Retinal pigment epithelial cell (primary cell): ENCODE measurements around the gene NIFK.
A peak's percentile ranks its signal among the peaks of the same experiment; 100 is the strongest.
"Not testable (repeated sequence)": the region's sequence is repeated elsewhere in the genome, so short reads cannot be mapped to it uniquely, and the experiment has no call there.

Experiments
- DNase-seq: peaks from one replicate; pipeline ENCODE4 v3.0.0-alpha.2; 2010; ENCODE audit warnings: low read depth
- H3K4me3 ChIP-seq: 2 replicates; pipeline ENCODE4 v1.5.1; 2011; ENCODE audit warnings: mild to moderate bottlenecking, low read length, control low read depth, moderate library complexity
- CTCF ChIP-seq: conservative IDR thresholded peaks from 2 replicates; pipeline ENCODE4 v1.5.1; 2011; ENCODE audit warnings: low read depth, low read length, control low read depth, inconsistent platforms

NIFK gene

GRCh38 chr2:121694398-121695170 is 42.1 kb downstream of the NIFK start:
- DNase-seq: peak; percentile 72
- H3K4me3 ChIP-seq: no peak overlapping the region
- no peak for TF ChIP-seq CTCF

- not testable (repeated sequence) for DNase-seq, H3K4me3 ChIP-seq
These were observed 46.1 kb downstream of the NIFK start for GRCh38 chr2:121690572-121690971.

- no peak for DNase-seq
- no peak for TF ChIP-seq CTCF
- no peak overlapping the region for H3K4me3 ChIP-seq
These were observed 46.6 kb downstream of the NIFK start for GRCh38 chr2:121690095-121690494.

DNA sequence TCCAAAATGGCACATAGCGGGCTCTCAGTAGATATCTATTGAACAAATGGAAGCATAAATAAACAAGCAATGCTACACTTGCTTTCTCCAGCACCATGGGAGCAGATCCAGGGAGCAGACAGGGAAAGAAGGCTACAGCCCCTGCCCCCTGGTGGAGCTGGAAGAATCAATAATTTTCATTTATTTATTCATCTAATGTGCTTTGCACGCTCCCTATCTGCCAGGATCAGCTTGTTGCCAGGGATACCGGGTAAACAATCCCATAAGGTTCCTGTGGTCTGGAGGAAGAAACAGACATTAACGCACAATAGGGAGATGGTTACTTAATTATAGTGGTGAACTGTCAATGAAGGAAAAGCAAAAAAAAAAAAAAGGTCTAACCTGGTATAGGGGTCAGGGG is 47.3 kb downstream of the NIFK start:
- no peak overlapping the region for H3K4me3 ChIP-seq
- no peak for DNase-seq
- TF ChIP-seq CTCF: peak; percentile 56

- H3K4me3 ChIP-seq: no peak overlapping the region
- no peak for TF ChIP-seq CTCF
- no peak for DNase-seq
These were observed 47.9 kb downstream of the NIFK start for GRCh38 chr2:121688820-121689219.

- H3K4me3 ChIP-seq: no peak overlapping the region
- DNase-seq: no peak
- TF ChIP-seq CTCF: no peak
These were observed 49.8 kb downstream of the NIFK start for GRCh38 chr2:121686902-121687301.

DNA sequence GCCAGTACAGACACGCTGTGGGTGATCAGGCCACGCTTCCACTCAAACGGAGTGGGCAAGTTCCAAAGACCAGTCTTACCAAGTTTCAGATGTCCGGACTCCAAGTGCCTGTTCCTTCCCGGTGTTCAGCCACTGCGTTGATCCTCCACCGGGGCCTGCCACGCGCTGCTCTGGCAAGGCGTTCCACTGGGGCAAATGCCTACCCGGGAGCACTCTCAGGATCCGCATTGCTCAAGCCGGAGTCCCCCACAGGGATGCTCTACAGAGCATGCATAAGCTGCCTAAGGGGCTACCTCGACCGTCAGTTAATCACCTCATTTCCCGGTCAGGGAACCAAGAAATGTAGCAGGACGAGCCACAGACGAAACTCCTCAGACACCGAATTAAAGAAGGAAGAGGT is 50.5 kb downstream of the NIFK start:
- no peak for TF ChIP-seq CTCF
- no peak for DNase-seq

More for the DNA sequence above, 50.5 kb downstream of the NIFK start:
- no peak overlapping the region for H3K4me3 ChIP-seq
